Ishikawa (cell line): ENCODE results near the gene ERAL1.

Experiments used
- CREB1 ChIP-seq: IDR thresholded peaks from 2 replicates; pipeline ENCODE4 v1.6.1; 2012; ENCODE audit warnings: low read depth
- RAD21 ChIP-seq: IDR thresholded peaks from 2 replicates; pipeline ENCODE4 v1.6.1; 2012; ENCODE audit warnings: low read depth
- TEAD4 ChIP-seq: IDR thresholded peaks from 2 replicates; pipeline ENCODE4 v1.6.1; 2012
- USF1 ChIP-seq: IDR thresholded peaks from 2 replicates; pipeline ENCODE4 v1.6.1; 2012
- TF ChIP-seq, protein P1 (sequence below): IDR thresholded peaks from 2 replicates; pipeline ENCODE4 v1.6.1; 2012; ENCODE audit warnings: low read depth, mild to moderate bottlenecking
- TF ChIP-seq, protein P2 (sequence below): IDR thresholded peaks from 2 replicates; pipeline ENCODE4 v1.6.1; 2012

- TF ChIP-seq RAD21 = no peak
- no peak for TF ChIP-seq USF1
- TF ChIP-seq, protein P1, sequence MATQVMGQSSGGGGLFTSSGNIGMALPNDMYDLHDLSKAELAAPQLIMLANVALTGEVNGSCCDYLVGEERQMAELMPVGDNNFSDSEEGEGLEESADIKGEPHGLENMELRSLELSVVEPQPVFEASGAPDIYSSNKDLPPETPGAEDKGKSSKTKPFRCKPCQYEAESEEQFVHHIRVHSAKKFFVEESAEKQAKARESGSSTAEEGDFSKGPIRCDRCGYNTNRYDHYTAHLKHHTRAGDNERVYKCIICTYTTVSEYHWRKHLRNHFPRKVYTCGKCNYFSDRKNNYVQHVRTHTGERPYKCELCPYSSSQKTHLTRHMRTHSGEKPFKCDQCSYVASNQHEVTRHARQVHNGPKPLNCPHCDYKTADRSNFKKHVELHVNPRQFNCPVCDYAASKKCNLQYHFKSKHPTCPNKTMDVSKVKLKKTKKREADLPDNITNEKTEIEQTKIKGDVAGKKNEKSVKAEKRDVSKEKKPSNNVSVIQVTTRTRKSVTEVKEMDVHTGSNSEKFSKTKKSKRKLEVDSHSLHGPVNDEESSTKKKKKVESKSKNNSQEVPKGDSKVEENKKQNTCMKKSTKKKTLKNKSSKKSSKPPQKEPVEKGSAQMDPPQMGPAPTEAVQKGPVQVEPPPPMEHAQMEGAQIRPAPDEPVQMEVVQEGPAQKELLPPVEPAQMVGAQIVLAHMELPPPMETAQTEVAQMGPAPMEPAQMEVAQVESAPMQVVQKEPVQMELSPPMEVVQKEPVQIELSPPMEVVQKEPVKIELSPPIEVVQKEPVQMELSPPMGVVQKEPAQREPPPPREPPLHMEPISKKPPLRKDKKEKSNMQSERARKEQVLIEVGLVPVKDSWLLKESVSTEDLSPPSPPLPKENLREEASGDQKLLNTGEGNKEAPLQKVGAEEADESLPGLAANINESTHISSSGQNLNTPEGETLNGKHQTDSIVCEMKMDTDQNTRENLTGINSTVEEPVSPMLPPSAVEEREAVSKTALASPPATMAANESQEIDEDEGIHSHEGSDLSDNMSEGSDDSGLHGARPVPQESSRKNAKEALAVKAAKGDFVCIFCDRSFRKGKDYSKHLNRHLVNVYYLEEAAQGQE = no peak
- no peak for TF ChIP-seq TEAD4
- no peak for TF ChIP-seq CREB1
- TF ChIP-seq, protein P2, sequence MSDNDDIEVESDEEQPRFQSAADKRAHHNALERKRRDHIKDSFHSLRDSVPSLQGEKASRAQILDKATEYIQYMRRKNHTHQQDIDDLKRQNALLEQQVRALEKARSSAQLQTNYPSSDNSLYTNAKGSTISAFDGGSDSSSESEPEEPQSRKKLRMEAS = no peak
These were observed 51.5 kb downstream of the ERAL1 start for GRCh38 chr17:28906276-28906675.
